CD14-positive monocyte (primary cell): ENCODE data around the gene MCOLN3. TPM values are rescaled to one million over a fixed set of nuclear protein-coding genes. Genes with fewer than 3 reads are reported as not detected.

Experiments
- DNase-seq, 3 donors: peaks; one replicate each; pipeline ENCODE4 v3.0.0-alpha.2; 2011 to 2022
- H2AFZ ChIP-seq: 2 replicates; pipeline ENCODE4 v1.6.0; 2012; ENCODE audit warnings: mild to moderate bottlenecking, low read depth, low read length, inconsistent platforms; ENCODE audit not compliant: insufficient read depth, poor library complexity, severe bottlenecking
- H3K27ac ChIP-seq, 2 donors: 1 replicate in 1 of 2; 2 replicates in 1 of 2; pipeline ENCODE4 v1.5.1; 2012 to 2013; ENCODE audit warnings: low read length in 2 of 2, control low read depth in 1 of 2, inconsistent platforms in 1 of 2, low read depth in 1 of 2, mild to moderate bottlenecking in 1 of 2
- H3K27me3 ChIP-seq, 2 donors: one replicate each; pipeline versions ENCODE4 v1.6.0 to v1.6.1; 2011 to 2013; ENCODE audit warnings: low read length in 2 of 2; ENCODE audit not compliant: control insufficient read depth in 2 of 2, insufficient read depth in 2 of 2
- H3K36me3 ChIP-seq, 2 donors: replicated peaks in 1 of 2; 1 replicate in 1 of 2; 2 replicates in 1 of 2; pipeline versions ENCODE4 v1.5.1 to v1.6.1; 2012 to 2013; ENCODE audit warnings: low read length in 2 of 2, control low read depth in 1 of 2, inconsistent platforms in 1 of 2, mild to moderate bottlenecking in 1 of 2; ENCODE audit not compliant: insufficient read depth in 2 of 2, control insufficient read depth in 1 of 2
- H3K4me1 ChIP-seq, 2 donors: 1 replicate in 1 of 2; 2 replicates in 1 of 2; pipeline versions ENCODE4 v1.5.1 to v1.6.1; 2012 to 2013; ENCODE audit warnings: low read length in 2 of 2, control low read depth in 1 of 2, inconsistent platforms in 1 of 2, mild to moderate bottlenecking in 1 of 2, moderate library complexity in 1 of 2; ENCODE audit not compliant: insufficient read depth in 2 of 2, control insufficient read depth in 1 of 2
- H3K4me2 ChIP-seq: replicated peaks from 2 replicates; pipeline ENCODE3; 2012; ENCODE audit warnings: low read length, moderate library complexity, mild to moderate bottlenecking; ENCODE audit not compliant: poor library complexity, severe bottlenecking; ENCODE audit errors: extremely low read depth
- H3K4me3 ChIP-seq, 3 experiments: fragments of 200-600 bp in 1 of 3; sonication (generic) in 1 of 3; replicated peaks in 1 of 3; 1 replicate in 2 of 3; 2 replicates in 1 of 3; pipeline ENCODE4 v1.5.1; 2011 to 2013; ENCODE audit warnings: low read length in 3 of 3, mild to moderate bottlenecking in 3 of 3, control low read depth in 2 of 3, low read depth in 2 of 3, inconsistent platforms in 1 of 3, moderate library complexity in 1 of 3
- H3K79me2 ChIP-seq: 2 replicates; pipeline ENCODE4 v1.6.0; 2012; ENCODE audit warnings: mild to moderate bottlenecking, control low read depth, inconsistent platforms, low read length, moderate library complexity; ENCODE audit not compliant: insufficient read depth
- H3K9ac ChIP-seq: 2 replicates; pipeline ENCODE4 v1.6.0; 2017; ENCODE audit warnings: low read length, mild to moderate bottlenecking; ENCODE audit not compliant: insufficient read depth, poor library complexity, severe bottlenecking
- H3K9me3 ChIP-seq, 2 donors: replicated peaks in 1 of 2; 1 replicate in 1 of 2; 2 replicates in 1 of 2; pipeline versions ENCODE4 v1.5.1 to v1.6.1; 2012 to 2013; ENCODE audit warnings: low read length in 2 of 2, control low read depth in 1 of 2; ENCODE audit not compliant: control insufficient read depth in 1 of 2, insufficient read depth in 1 of 2
- H4K20me1 ChIP-seq: 2 replicates; pipeline ENCODE4 v1.6.0; 2012; ENCODE audit warnings: mild to moderate bottlenecking, low read length, control low read depth, moderate library complexity; ENCODE audit not compliant: insufficient read depth
- H3K27ac Mint-ChIP-seq, 7 donors: one replicate each; pipeline ENCODE4 v1.8.0; 2020; ENCODE audit warnings: mild to moderate bottlenecking in 7 of 7, mixed read lengths in 7 of 7, moderate library complexity in 6 of 7, inconsistent platforms in 2 of 7
- H3K27me3 Mint-ChIP-seq, 3 donors: one replicate each; pipeline ENCODE4 v1.8.0; 2021 to 2022; ENCODE audit warnings: low read depth in 3 of 3, mild to moderate bottlenecking in 3 of 3, mixed read lengths in 3 of 3, moderate library complexity in 3 of 3, inconsistent platforms in 1 of 3
- H3K36me3 Mint-ChIP-seq, 2 donors: one replicate each; pipeline ENCODE4 v1.8.0; 2020; ENCODE audit warnings: mixed read lengths in 2 of 2, inconsistent platforms in 1 of 2, mild to moderate bottlenecking in 1 of 2
- H3K4me1 Mint-ChIP-seq: one replicate; pipeline ENCODE4 v1.8.0; 2020; ENCODE audit warnings: mild to moderate bottlenecking, mixed read lengths
- H3K4me3 Mint-ChIP-seq, 2 donors: one replicate each; pipeline ENCODE4 v1.8.0; 2020; ENCODE audit warnings: mild to moderate bottlenecking in 2 of 2, mixed read lengths in 2 of 2, moderate library complexity in 1 of 2
- H3K9me3 Mint-ChIP-seq, 7 donors: one replicate each; pipeline ENCODE4 v1.8.0; 2020 to 2022; ENCODE audit warnings: mixed read lengths in 7 of 7, mild to moderate bottlenecking in 6 of 7, moderate library complexity in 6 of 7, inconsistent platforms in 2 of 7
- CTCF ChIP-seq: fragments of 200-600 bp; IDR thresholded peaks from one replicate; pipeline ENCODE4 v1.8.0; 2022; ENCODE audit warnings: antibody characterized with exemption, mild to moderate bottlenecking
- WGBS: methylation state at CpG from one replicate; pipeline ENCODE4 v1.1.5; 2013; ENCODE audit warnings: missing lambda C conversion rate; ENCODE audit not compliant: insufficient coverage; 5-methylcytosine and 5-hydroxymethylcytosine counted together
- intact Hi-C, 2 donors: fragments of 100-400 bp; cut with micrococcal nuclease; formaldehyde crosslinking; loops; one replicate each; pipeline versions ENCODE4 v1.15.0 to v1.15.1; 2023
- polyA plus RNA-seq, 3 donors: library from polyadenylated mRNA; depleted of rRNA in 1 of 3; unstranded in 2 of 3; stranded (reverse) in 1 of 3; fragments of 300-500 nt in 2 of 3; fragments of >200 nt in 1 of 3; fragmentation: Illumina TruSeq in 2 of 3; gene quantifications; 1 replicate in 2 of 3; 2 replicates in 1 of 3; pipeline ENCODE4 v1.2.3, GENCODE V29; 2012 to 2021

MCOLN3 gene
- polyA plus RNA-seq, 3 donors: 0.03 TPM; not detected in 2

DNA sequence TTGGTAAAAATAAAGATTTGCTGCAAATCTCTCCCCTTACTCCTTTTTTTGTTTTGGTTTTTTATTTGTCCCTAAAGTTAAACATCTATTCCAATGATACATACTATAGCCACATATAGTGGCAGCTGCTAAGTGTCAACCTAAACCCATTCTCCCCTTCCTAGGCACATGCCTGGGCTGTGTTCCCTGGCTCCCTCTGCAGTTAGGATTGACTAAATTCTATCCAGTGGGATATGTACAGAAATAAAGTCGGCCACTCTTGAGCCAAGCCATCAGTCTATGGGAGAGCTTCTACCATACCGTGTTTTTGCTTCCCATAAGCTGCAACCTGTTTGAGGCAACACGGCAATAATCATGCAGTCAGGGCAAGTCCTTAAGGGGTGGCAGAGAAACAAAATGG lies 23.6 kb downstream of the MCOLN3 start:
- intact Hi-C loops: no loop called here
- WGBS: 94% methylated on average over 3 of the region's 3 CpGs
- no peak for DNase-seq

DNA sequence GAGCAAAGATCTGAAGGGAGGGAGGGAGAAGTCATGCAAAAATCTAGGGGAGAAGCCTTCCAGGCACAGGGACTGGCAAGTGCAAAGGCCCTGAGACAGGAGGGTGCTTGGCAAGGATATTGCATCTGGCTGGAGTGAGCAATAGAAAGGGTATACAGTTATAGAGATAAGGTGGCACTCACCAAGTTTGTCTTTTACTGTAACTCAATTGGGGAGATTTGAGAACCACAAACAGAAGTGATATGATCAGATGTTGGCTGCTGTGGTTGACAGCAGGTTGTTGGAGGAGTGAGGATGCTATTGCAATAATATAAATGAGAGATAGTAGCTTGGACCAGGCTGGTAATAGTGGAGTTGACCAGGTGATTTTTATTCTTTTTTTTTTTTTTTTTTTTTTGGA lies 25.6 kb downstream of the MCOLN3 start:
- Histone ChIP-seq H3K4me2 (no peak overlapping the region), H3K27me3 (no peaks in the 10 kb centered on the region), H3K27ac (no peak overlapping the region), H3K9me3 (no peaks in the 10 kb centered on the region), H3K4me3 (no peak overlapping the region), H2AFZ (no peak overlapping the region), H4K20me1 (no peaks in the 10 kb centered on the region), H3K79me2 (no peaks in the 10 kb centered on the region), H3K9ac (no peak overlapping the region), H3K36me3 (no peaks in the 10 kb centered on the region), H3K4me1 (no peaks in the 10 kb centered on the region)
- H3K36me3 Mint-ChIP-seq: no peaks in the 10 kb centered on the region
- H3K4me1 Mint-ChIP-seq: no peaks in the 10 kb centered on the region
- no peak for TF ChIP-seq CTCF
- intact Hi-C loops: no loop called here
- H3K27me3 Mint-ChIP-seq: peaks cover 0 to 5% (median 2%) of the 10 kb centered on the region in 3 donors
- H3K9me3 Mint-ChIP-seq: no peaks in the 10 kb centered on the region
- H3K4me3 Mint-ChIP-seq: no peak overlapping the region
- no peak overlapping the region for H3K27ac Mint-ChIP-seq
- DNase-seq: no peak

More for the DNA sequence above, 23.6 kb downstream of the MCOLN3 start:
- H3K4me1 ChIP-seq: no peaks in the 10 kb centered on the region
- Mint-ChIP-seq H3K4me1 (no peaks in the 10 kb centered on the region), H3K27me3 (peaks cover 0 to 5% (median 0%) of the 10 kb centered on the region in 3 donors), H3K9me3 (no peaks in the 10 kb centered on the region), H3K4me3 (no peak overlapping the region), H3K27ac (no peak overlapping the region), H3K36me3 (no peaks in the 10 kb centered on the region)
- H3K79me2 ChIP-seq: no peaks in the 10 kb centered on the region
- no peak overlapping the region for H2AFZ ChIP-seq
- H3K27ac ChIP-seq: no peak overlapping the region
- no peak overlapping the region for H3K4me2 ChIP-seq
- H3K27me3 ChIP-seq: no peaks in the 10 kb centered on the region
- no peaks in the 10 kb centered on the region for H3K9me3 ChIP-seq
- no peak overlapping the region for H3K9ac ChIP-seq
- H3K4me3 ChIP-seq: no peak overlapping the region
- no peak for TF ChIP-seq CTCF
- H4K20me1 ChIP-seq: no peaks in the 10 kb centered on the region
- H3K36me3 ChIP-seq: no peaks in the 10 kb centered on the region
